ENCODE data around the gene FAAP20. TPM values are rescaled to one million over a fixed set of nuclear protein-coding genes. Genes with fewer than 3 reads are reported as not detected.

The FAAP20 gene
- total RNA-seq, 1 donor from 2014 or later: 50.6 TPM

DNA sequence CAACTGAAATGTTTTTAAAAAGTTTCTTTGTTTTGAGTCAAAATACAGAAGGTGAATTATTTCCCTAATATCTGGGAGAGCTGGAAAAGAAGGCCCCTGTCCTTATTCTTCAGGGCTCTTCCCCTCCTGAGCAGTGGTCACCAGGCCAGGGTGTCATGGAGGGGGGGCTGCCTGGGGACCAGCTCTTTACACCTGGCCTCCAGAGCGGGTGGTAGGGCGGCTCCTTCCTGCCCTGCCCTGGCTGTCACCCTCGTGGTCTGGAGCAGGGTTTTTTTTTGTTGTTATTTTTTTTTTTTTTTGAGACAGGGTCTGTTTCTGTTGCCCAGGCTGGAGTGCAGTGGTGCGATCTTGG is 40.2 kb upstream of the FAAP20 start:
- Histone ChIP-seq H3K4me3 (ENCODE audit: low read depth, low read length) (no peak overlapping the region), H3K27me3 (ENCODE audit: control insufficient read depth, insufficient read depth, low read length) (no peaks in the 10 kb centered on the region), H3K36me3 (ENCODE audit: control insufficient read depth, insufficient read depth, low read length) (no peaks in the 10 kb centered on the region)
- DNase-seq (ENCODE audit: low read depth): no peak
- TF ChIP-seq CTCF (IDR thresholded peaks at IDR 0.05; ENCODE audit: insufficient read depth, low read length, poor library complexity, severe bottlenecking): no peak

- Histone ChIP-seq H3K4me3 (ENCODE audit: low read depth, low read length) (no peak overlapping the region), H3K27me3 (ENCODE audit: control insufficient read depth, insufficient read depth, low read length) (no peaks in the 10 kb centered on the region), H3K36me3 (ENCODE audit: control insufficient read depth, insufficient read depth, low read length) (no peaks in the 10 kb centered on the region)
- DNase-seq (ENCODE audit: low read depth): no peak
- no peak for TF ChIP-seq CTCF (IDR thresholded peaks at IDR 0.05; ENCODE audit: insufficient read depth, low read length, poor library complexity, severe bottlenecking)
These were observed 39.6 kb upstream of the FAAP20 start for GRCh38 chr1:2233997-2234761.

DNA sequence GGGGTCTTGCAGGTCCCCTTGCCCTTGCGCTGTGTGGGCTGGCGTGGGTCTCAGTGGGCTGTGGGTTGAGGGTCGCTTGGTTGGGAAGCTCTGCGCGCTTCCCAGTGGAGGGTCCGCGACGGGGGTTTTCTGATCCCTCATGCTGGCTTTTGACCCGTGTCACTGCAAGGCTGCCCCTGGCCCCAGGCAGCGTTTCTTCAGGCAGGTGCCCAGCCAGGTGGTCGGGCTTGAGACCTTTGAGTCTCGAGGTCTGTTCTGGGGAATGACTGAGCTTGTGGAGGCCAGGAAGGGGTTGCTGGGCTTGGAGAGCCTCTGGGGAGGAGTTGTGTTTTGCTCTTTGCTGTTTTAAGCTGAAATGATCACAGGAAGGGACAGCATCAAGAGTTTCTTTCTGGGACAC is 38.9 kb upstream of the FAAP20 start:
- DNase-seq (ENCODE audit: low read depth): no peak
- Histone ChIP-seq H3K4me3 (ENCODE audit: low read depth, low read length) (no peak overlapping the region), H3K36me3 (ENCODE audit: control insufficient read depth, insufficient read depth, low read length) (no peaks in the 10 kb centered on the region), H3K27me3 (ENCODE audit: control insufficient read depth, insufficient read depth, low read length) (no peaks in the 10 kb centered on the region)
- no peak for TF ChIP-seq CTCF (IDR thresholded peaks at IDR 0.05; ENCODE audit: insufficient read depth, low read length, poor library complexity, severe bottlenecking)

DNA sequence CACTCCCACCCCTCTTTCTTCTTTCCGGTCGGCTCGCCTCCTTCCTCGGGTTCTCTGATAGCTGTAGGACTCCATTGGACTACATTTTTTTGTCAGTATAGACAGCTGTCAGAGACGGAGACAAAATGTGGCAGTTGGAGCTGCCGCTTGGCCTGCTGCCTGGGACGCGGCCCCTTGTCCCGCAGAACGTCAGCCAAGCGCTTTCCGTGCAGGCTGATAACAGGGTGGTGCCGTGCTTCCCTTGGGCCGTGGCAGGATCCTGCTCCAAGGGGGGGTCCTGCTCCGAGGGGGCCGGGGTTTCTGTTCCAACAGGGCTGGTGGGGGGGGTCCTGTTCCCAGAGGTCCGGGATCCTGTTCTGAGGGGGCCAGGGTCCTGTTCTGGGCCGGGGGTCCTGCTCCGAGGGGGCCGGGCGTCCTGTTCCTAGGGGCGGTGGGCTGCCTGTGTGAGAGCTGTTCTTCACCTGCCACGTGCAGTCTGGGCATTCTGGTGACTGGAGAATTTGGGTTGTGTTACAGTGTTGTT is 38.4 kb upstream of the FAAP20 start:
- DNase-seq (ENCODE audit: low read depth): no peak
- no peaks in the 10 kb centered on the region for H3K36me3 ChIP-seq (ENCODE audit: control insufficient read depth, insufficient read depth, low read length)
- H3K27me3 ChIP-seq (ENCODE audit: control insufficient read depth, insufficient read depth, low read length): no peaks in the 10 kb centered on the region
- no peak for TF ChIP-seq CTCF (IDR thresholded peaks at IDR 0.05; ENCODE audit: insufficient read depth, low read length, poor library complexity, severe bottlenecking)
- no peak overlapping the region for H3K4me3 ChIP-seq (ENCODE audit: low read depth, low read length)

GRCh38 chr1:2232255-2232915 is 37.8 kb upstream of the FAAP20 start:
- H3K36me3 ChIP-seq (ENCODE audit: control insufficient read depth, insufficient read depth, low read length): no peaks in the 10 kb centered on the region
- DNase-seq (ENCODE audit: low read depth): no peak
- no peak for TF ChIP-seq CTCF (IDR thresholded peaks at IDR 0.05; ENCODE audit: insufficient read depth, low read length, poor library complexity, severe bottlenecking)
- H3K27me3 ChIP-seq (ENCODE audit: control insufficient read depth, insufficient read depth, low read length): no peaks in the 10 kb centered on the region
- peak overlapping the region; percentile 82 for H3K4me3 ChIP-seq (ENCODE audit: low read depth, low read length)
